ENCODE data around the gene NR2C2.

- TF ChIP-seq CTCF (IDR thresholded peaks at IDR 0.05; ENCODE audit: insufficient read depth, low read length, poor library complexity, severe bottlenecking) (peak; percentile 17), EZH2phosphoT487 (conservative IDR thresholded peaks at IDR 0.05; ENCODE audit: low read length) (no peak)
These were observed 31.7 kb upstream of the NR2C2 start for GRCh38 chr3:14915636-14916222.
